Ovary (tissue), 9 donors: Measurements from ENCODE around the gene ABCG8. TPM values are rescaled to one million over a fixed set of nuclear protein-coding genes. Genes with fewer than 3 reads are reported as not detected.

ENCODE experiments used
- DNase-seq, 5 donors: peaks; one replicate each; pipeline ENCODE4 v3.0.0-alpha.2; 2019 to 2020
- H3K27ac ChIP-seq, 2 donors: fragments of 200-600 bp; one replicate each; pipeline versions ENCODE4 v1.5.1 to v1.8.0; 2019 to 2022
- H3K27me3 ChIP-seq: fragments of 200-600 bp; one replicate; pipeline ENCODE4 v1.8.0; 2022
- H3K36me3 ChIP-seq: fragments of 200-600 bp; sonication (generic); one replicate; pipeline ENCODE4 v1.5.1; 2019
- H3K4me1 ChIP-seq: one replicate; pipeline ENCODE4 v1.8.1; 2013; ENCODE audit warnings: mild to moderate bottlenecking, moderate library complexity; ENCODE audit not compliant: insufficient read depth
- H3K4me3 ChIP-seq: fragments of 200-600 bp; sonication (generic); one replicate; pipeline ENCODE4 v1.5.1; 2017
- H3K9me3 ChIP-seq, 2 donors: fragments of 200-600 bp in 1 of 2; sonication (generic) in 1 of 2; one replicate each; pipeline versions ENCODE4 v1.5.1 to v1.8.1; 2013 to 2019; ENCODE audit warnings: mild to moderate bottlenecking in 1 of 2, moderate library complexity in 1 of 2
- CTCF ChIP-seq, 3 donors: fragments of 450-650 bp in 2 of 3; fragments of 200-600 bp in 1 of 3; IDR thresholded peaks; one replicate each; pipeline versions ENCODE4 v1.5.1 to v1.8.0; 2016 to 2022; ENCODE audit warnings: antibody characterized with exemption in 3 of 3, mild to moderate bottlenecking in 1 of 3
- EP300 ChIP-seq: sonication (generic); formaldehyde crosslinking; IDR thresholded peaks from one replicate; pipeline ENCODE4 v1.6.1; 2017; ENCODE audit warnings: antibody characterized with exemption
- POLR2A ChIP-seq: fragments of 450-650 bp; IDR thresholded peaks from one replicate; pipeline ENCODE4 v1.6.1; 2017; ENCODE audit warnings: antibody characterized with exemption, mild to moderate bottlenecking, moderate library complexity
- WGBS, 3 donors: extraction: QIAGEN DNeasy Blood & Tissue Kit in 1 of 3; methylation state at CpG; one replicate each; pipeline versions ENCODE4 v1.1.5 to v1.1.7; 2013 to 2017; 5-methylcytosine and 5-hydroxymethylcytosine counted together
- intact Hi-C, 4 donors: fragments of 100-400 bp; cut with DNase I; formaldehyde crosslinking; loops; one replicate each; pipeline versions ENCODE4 v1.11.0 to v1.15.1; 2022 to 2023
- polyA plus RNA-seq, 2 donors: library from polyadenylated mRNA; stranded (reverse); fragments of 200-250 nt in 1 of 2; fragments of 350-450 nt in 1 of 2; fragmentation: Illumina TruSeq in 1 of 2; extraction: RNeasy Lipid Tissue Mini Kit (QIAGEN cat#74804) in 1 of 2; gene quantifications; one replicate each; pipeline ENCODE4 v1.2.3, GENCODE V29; 2013 to 2014
- total RNA-seq, 7 donors: library from RNA; depleted of rRNA in 2 of 7; stranded (reverse); fragments of >200 nt in 2 of 7; fragmentation: NEBNext Ultra II Directional in 3 of 7; extraction: Animal tissue kit (Norgen Biotek cat#: 25700) in 3 of 7; gene quantifications; one replicate each; pipeline versions ENCODE4 v1.1.0 to v1.2.4, GENCODE V29; 2016 to 2023
- donor health status: DM: no; HTN: no; CAD: no; lungs with moderate emphysema.
- donor health status: DM: no; HTN: no; CAD: no.
- donor health status: Bipolar disorder and iron deficiency.
- donor health status: DM: yes; HTN: yes; CAD: no.
- donor health status: DM: no; HTN: no; CAD: no.
- donor health status: DM: yes; HTN: yes; CAD: no.

Gene ABCG8
- total and polyA plus RNA-seq, 9 donors, result 0.02 to 0.08 (median 0.05) TPM; not detected in 6

DNA sequence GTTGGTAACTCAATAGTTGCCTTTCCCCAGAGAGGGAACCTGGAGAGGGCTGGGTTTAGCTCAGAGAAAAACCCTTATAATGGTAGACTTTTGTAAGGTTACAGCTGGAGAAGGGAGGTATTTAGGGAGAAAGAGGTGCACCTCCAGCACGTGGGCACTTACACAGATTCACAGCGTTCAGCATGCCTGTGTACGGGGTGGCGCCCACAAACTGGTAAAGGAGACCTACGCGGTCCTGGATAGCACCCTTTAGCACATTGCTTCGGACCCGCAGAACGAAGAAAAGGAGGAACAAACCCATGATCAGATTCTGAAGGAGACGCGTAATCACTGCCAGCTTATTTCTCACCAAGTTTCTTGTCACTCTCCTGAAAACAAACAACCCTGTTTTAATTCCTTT lies 15.0 kb upstream of the ABCG8 start:
- Histone ChIP-seq H3K9me3 (no peaks in the 10 kb centered on the region), H3K27ac (no peak overlapping the region), H3K27me3 (no peaks in the 10 kb centered on the region), H3K4me3 (no peak overlapping the region), H3K36me3 (no peaks in the 10 kb centered on the region), H3K4me1 (no peaks in the 10 kb centered on the region)
- WGBS, 3 donors, result 89 to 93% (median 91%) methylated on average over 11 of the region's 11 CpGs
- TF ChIP-seq POLR2A (no peak), EP300 (no peak), CTCF (IDR thresholded peaks at IDR 0.05) (no peak)
- DNase-seq, result no peak
- intact Hi-C loops, result no loop called here

GRCh38 chr2:43824512-43824911 lies 14.3 kb upstream of the ABCG8 start:
- 89 to 92% (median 90%) methylated on average over 2 of the region's 2 CpGs for WGBS, 3 donors
- intact Hi-C loops, result no loop called here
- Histone ChIP-seq H3K4me1 (no peaks in the 10 kb centered on the region), H3K27me3 (no peaks in the 10 kb centered on the region), H3K4me3 (no peak overlapping the region), H3K27ac (no peak overlapping the region), H3K9me3 (no peaks in the 10 kb centered on the region), H3K36me3 (no peaks in the 10 kb centered on the region)
- DNase-seq, result no peak
- TF ChIP-seq CTCF (IDR thresholded peaks at IDR 0.05), result no peak

DNA sequence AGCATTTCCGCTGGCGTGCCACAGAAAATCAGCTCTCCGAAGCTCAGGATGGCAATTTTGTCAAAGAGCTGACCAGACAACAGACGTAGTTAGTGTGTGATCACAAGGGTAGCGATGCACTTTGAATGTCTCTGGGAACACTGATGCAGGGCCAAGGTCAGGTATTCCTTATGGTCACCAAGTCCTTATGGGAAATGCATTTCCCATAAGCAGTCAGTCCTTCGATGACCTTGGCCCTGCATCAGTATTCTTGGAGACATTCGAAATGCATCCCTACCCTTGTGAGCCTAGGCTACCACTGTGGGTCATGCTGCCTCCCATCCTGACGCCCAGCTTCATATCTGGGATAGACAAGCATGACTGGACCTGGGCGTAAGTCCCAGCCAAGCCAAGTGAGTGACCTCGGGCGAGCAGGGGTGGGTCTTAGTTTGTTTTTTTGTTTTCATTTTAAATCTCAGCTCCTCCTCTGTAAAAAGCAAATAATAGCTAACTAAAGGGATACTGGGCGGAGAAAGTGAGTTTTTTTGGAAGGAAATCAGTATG lies 13.7 kb upstream of the ABCG8 start:
- DNase-seq, result no peak

DNA sequence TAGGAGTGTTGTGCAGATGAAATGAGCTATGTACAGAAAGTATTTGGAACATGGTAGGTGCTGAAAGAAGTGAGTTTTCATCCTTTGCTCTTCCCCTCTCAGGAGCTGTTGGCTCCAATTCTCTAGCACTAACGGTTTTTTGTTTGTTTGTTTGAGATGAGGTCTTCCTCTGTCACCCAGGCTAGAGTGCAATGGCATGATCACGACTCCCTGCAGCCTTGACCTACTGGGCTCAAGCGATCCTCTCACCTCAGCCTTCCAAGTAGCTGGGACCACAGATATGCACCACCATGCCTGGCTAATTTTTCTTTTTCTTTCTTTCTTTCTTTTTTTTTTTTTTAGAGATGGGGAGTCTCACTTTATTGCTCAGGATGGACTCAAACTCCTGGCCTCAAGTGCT lies 12.9 kb upstream of the ABCG8 start:
- no peak for TF ChIP-seq CTCF (IDR thresholded peaks at IDR 0.05)
- TF ChIP-seq EP300, result no peak
- TF ChIP-seq POLR2A, result no peak
- no peaks in the 10 kb centered on the region for H3K4me1 ChIP-seq
- DNase-seq, result no peak
- H3K4me3 ChIP-seq, result no peak overlapping the region
- no peak overlapping the region for H3K27ac ChIP-seq
- intact Hi-C loops, result no loop called here
- H3K27me3 ChIP-seq, result no peaks in the 10 kb centered on the region
- no peaks in the 10 kb centered on the region for H3K9me3 ChIP-seq
- no peaks in the 10 kb centered on the region for H3K36me3 ChIP-seq
- 58 to 68% (median 65%) methylated on average over 3 of the region's 3 CpGs for WGBS, 3 donors

More for the DNA sequence above, 13.7 kb upstream of the ABCG8 start:
- H3K27me3 ChIP-seq, result no peaks in the 10 kb centered on the region
- H3K27ac ChIP-seq, result no peak overlapping the region
- no peaks in the 10 kb centered on the region for H3K36me3 ChIP-seq
- no peaks in the 10 kb centered on the region for H3K4me1 ChIP-seq
- intact Hi-C loops, result no loop called here
- H3K9me3 ChIP-seq, result no peaks in the 10 kb centered on the region
- 62 to 76% (median 76%) methylated on average over 12 of the region's 12 CpGs for WGBS, 3 donors
- TF ChIP-seq CTCF (IDR thresholded peaks at IDR 0.05), result no peak
- no peak overlapping the region for H3K4me3 ChIP-seq
